ENCODE measurements around the gene MAML3. TPM values are rescaled to one million over a fixed set of nuclear protein-coding genes. Genes with fewer than 3 reads are reported as not detected.

Gene MAML3
- polyA plus RNA-seq (ENCODE audit: low read depth in 6 of 6) = 1 to 10 TPM in 3 of 6 donors, under 1 TPM in 3; 0.37 to 2.7 (median 1.1) TPM

DNA sequence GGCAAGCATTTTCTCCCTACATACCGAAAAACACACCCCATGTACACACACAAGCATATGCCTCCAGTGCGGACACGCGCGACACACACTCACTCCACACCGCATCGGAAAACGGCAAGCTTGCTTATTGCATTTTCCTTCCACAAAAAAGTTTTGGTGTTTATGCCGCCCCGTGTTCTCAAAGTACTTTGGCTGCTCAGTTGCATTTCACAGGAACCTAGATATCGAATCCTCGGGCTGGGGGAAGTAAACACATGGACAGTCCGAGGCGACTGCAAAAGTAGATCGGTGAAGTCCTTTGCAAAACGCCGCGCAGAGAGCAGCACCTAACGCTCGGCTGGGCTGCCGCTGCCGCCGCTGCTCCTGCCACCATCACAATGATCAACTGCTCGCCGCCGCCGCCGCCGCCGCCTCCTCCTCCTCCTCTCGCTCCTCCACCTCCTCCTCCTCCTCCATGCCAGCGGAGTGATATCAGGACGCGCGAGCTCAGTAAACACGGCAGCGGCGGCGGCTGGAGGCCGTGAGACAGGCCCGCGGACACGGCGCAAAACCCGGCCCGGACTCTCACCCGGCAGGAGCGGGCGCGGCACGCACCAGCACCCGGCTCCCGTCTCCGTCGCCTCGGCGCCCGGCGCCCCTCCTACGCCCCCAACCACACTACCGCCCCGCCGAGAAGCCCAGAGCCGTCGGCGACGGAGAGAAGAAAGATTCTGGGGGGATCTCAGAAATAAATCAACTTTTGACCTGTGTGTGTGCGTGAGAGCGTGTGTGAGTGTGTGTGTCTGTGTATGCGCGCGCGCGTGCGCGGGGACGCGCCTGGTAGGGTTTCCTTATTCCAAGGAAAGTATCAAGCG is at the start of gene MAML3:
Gene MAML3 (minus strand): TSS at position 467 of the 854 bp plus-strand sequence. CDS start 857 bp downstream, outside the sequence.
- no peaks in the 10 kb centered on the region for H3K36me3 Mint-ChIP-seq
- peak; percentile 76 for DNase-seq
- H3K9me3 Mint-ChIP-seq = no peaks in the 10 kb centered on the region
- peak; percentile 7 to 8 for ATAC-seq (ENCODE audit: low read depth in 2 of 2)
- peaks cover 18 to 47% (median 37%) of the 10 kb centered on the region in 3 donors for H3K4me1 Mint-ChIP-seq
- peak within 1 kb of the TSS; percentile 81 to 96 (median 92) for H3K27ac Mint-ChIP-seq
- H3K4me3 Mint-ChIP-seq = peak within 1 kb of the TSS; percentile 95 to 100 (median 98)
- H3K27me3 Mint-ChIP-seq = peaks cover 0 to 21% (median 4%) of the 10 kb centered on the region in 3 donors

DNA sequence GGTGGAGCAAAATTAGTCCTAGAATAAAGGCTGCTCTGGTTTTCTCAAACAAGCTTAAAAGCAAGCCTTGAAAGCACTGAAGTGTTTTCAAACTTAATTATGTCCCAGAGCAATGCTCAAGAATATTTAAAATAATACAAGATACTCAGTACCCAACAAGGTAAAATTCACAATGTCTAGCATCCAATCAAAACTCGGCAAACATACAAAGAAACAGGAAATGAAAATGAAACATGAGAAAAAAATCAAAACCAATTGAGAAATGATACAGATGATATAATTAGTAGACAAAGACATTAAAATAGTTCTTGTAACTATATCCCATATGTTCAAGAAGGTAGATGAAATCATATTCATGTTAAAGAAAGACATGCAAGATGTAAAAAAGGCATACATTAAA is 45.0 kb upstream of the MAML3 start:
- H3K27me3 Mint-ChIP-seq = peaks cover 0 to 8% (median 3%) of the 10 kb centered on the region in 3 donors
- peaks cover 17 to 28% (median 20%) of the 10 kb centered on the region in 7 donors for H3K9me3 Mint-ChIP-seq
- peak in 1 of 2 donors; percentile 23 for ATAC-seq (ENCODE audit: low read depth in 2 of 2)
- no peak overlapping the region for H3K27ac Mint-ChIP-seq
- H3K4me1 Mint-ChIP-seq = peaks cover 11% of the 10 kb centered on the region in 3 donors
- H3K36me3 Mint-ChIP-seq = peaks cover 5 to 30% of the 10 kb centered on the region in 2 donors
- H3K4me3 Mint-ChIP-seq = no peak overlapping the region
- no peak for DNase-seq

- Mint-ChIP-seq H3K36me3 (peaks cover 5 to 30% of the 10 kb centered on the region in 2 donors), H3K4me3 (no peak overlapping the region), H3K9me3 (peaks cover 16 to 26% (median 17%) of the 10 kb centered on the region in 7 donors), H3K27me3 (peaks cover 0 to 8% (median 2%) of the 10 kb centered on the region in 3 donors), H3K4me1 (peaks cover 11% of the 10 kb centered on the region in 3 donors), H3K27ac (peak overlapping the region in 1 of 6 donors; percentile 83)
- no peak for ATAC-seq (ENCODE audit: low read depth in 2 of 2)
- no peak for DNase-seq
Observed at GRCh38 chr4:140195806-140196205, 41.8 kb upstream of the MAML3 start.

GRCh38 chr4:140189805-140190204 is 35.8 kb upstream of the MAML3 start:
- Mint-ChIP-seq H3K9me3 (no peaks in the 10 kb centered on the region), H3K36me3 (no peaks in the 10 kb centered on the region), H3K4me1 (no peaks in the 10 kb centered on the region), H3K4me3 (no peak overlapping the region), H3K27ac (no peak overlapping the region), H3K27me3 (peaks cover 0 to 7% (median 0%) of the 10 kb centered on the region in 3 donors)
- ATAC-seq (ENCODE audit: low read depth in 2 of 2) (no peak), DNase-seq (no peak)

- H3K27me3 Mint-ChIP-seq = peaks cover 0 to 7% (median 0%) of the 10 kb centered on the region in 3 donors
- H3K4me1 Mint-ChIP-seq = no peaks in the 10 kb centered on the region
- no peaks in the 10 kb centered on the region for H3K36me3 Mint-ChIP-seq
- DNase-seq (no peak), ATAC-seq (ENCODE audit: low read depth in 2 of 2) (no peak)
- no peaks in the 10 kb centered on the region for H3K9me3 Mint-ChIP-seq
- no peak overlapping the region for H3K4me3 Mint-ChIP-seq
- H3K27ac Mint-ChIP-seq = no peak overlapping the region
Observed at GRCh38 chr4:140188975-140189374, 35.0 kb upstream of the MAML3 start.

DNA sequence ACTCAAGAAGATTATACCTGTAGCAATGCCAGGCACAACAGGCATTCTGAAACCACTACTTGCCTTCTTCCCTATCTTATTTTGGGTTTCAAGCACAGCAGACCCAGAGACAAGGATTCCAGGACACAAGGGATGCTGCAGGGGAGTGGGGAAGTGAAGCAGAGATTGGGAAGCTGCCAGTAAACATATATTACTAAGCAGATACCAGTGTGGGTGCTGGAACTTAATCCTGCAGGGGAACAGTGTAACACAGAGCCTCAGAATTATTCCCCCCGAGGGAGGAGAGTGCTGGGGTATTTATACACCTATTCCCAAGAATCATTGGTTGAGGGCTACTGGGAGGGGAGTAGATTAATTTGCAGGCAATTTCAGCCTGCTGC is 33.3 kb upstream of the MAML3 start:
- no peak for DNase-seq

DNA sequence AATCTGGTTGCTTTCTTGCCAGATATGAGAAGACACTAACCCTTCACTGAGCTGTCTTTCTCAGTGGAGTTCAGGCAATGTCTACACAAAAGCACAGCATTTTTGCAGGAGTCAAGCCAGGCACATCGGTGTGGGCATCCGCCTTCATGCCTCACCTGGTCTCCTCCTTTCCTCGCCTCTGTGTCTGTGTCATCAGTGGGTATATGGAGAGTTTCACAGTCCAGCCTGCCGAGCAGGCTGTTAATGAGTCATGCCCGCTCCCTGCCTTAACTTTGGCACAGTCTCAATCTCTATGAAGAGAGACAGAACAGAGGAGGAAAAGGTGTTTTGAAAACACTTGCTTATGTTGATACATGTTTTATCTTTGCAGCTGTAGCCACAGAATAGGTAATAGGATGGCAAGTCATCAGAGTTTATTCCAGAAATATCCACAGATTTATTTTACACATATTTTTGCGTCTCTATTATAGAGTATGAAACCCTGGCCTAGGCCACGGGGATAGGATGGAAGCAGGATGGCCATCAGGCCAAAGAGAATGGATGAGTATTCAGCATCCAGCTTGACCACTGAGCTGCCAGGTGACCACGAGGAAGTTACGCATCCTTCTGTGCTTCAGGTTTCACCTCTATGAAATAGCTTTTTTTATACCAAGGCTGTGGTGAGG is 32.8 kb upstream of the MAML3 start:
- ATAC-seq (ENCODE audit: low read depth in 2 of 2) (no peak), DNase-seq (no peak)
- no peak overlapping the region for H3K27ac Mint-ChIP-seq
- H3K4me1 Mint-ChIP-seq = no peaks in the 10 kb centered on the region
- no peaks in the 10 kb centered on the region for H3K36me3 Mint-ChIP-seq
- no peaks in the 10 kb centered on the region for H3K9me3 Mint-ChIP-seq
- H3K27me3 Mint-ChIP-seq = peaks cover 0 to 7% (median 0%) of the 10 kb centered on the region in 3 donors
- no peak overlapping the region for H3K4me3 Mint-ChIP-seq

More for the DNA sequence above, 33.3 kb upstream of the MAML3 start:
- no peaks in the 10 kb centered on the region for H3K9me3 Mint-ChIP-seq
- no peaks in the 10 kb centered on the region for H3K36me3 Mint-ChIP-seq
- no peak overlapping the region for H3K27ac Mint-ChIP-seq
- no peaks in the 10 kb centered on the region for H3K4me1 Mint-ChIP-seq
- ATAC-seq (ENCODE audit: low read depth in 2 of 2) = no peak
- H3K27me3 Mint-ChIP-seq = peaks cover 0 to 7% (median 0%) of the 10 kb centered on the region in 3 donors
- no peak overlapping the region for H3K4me3 Mint-ChIP-seq

DNA sequence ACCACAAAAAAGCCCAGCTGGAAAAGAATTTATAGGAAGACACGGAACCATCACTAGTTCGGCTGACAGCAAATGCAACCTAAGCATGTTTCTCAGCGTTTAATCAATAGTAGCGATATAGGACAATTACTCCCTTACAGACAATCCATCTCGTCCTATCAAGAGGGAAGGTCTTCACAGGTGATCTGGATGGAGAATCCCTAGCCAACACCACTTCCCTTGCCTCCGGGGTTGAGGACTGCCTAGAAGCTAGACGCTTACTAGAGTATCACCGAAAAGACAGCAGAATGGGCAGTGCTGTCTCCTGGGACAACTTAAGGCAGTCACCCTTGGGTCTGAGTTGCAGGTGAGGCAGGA is 32.1 kb upstream of the MAML3 start:
- no peaks in the 10 kb centered on the region for H3K9me3 Mint-ChIP-seq
- ATAC-seq (ENCODE audit: low read depth in 2 of 2) = no peak
- no peak for DNase-seq
- H3K27ac Mint-ChIP-seq = no peak overlapping the region
- peaks cover 0 to 7% (median 0%) of the 10 kb centered on the region in 3 donors for H3K27me3 Mint-ChIP-seq
- no peak overlapping the region for H3K4me3 Mint-ChIP-seq
- no peaks in the 10 kb centered on the region for H3K4me1 Mint-ChIP-seq
- H3K36me3 Mint-ChIP-seq = no peaks in the 10 kb centered on the region

- ATAC-seq (ENCODE audit: low read depth in 2 of 2) (no peak), DNase-seq (no peak)
- H3K27me3 Mint-ChIP-seq = peaks cover 0 to 7% (median 0%) of the 10 kb centered on the region in 3 donors
- no peaks in the 10 kb centered on the region for H3K4me1 Mint-ChIP-seq
- H3K36me3 Mint-ChIP-seq = no peaks in the 10 kb centered on the region
- no peaks in the 10 kb centered on the region for H3K9me3 Mint-ChIP-seq
- H3K27ac Mint-ChIP-seq = no peak overlapping the region
- H3K4me3 Mint-ChIP-seq = no peak overlapping the region
Observed at GRCh38 chr4:140185412-140186081, 31.6 kb upstream of the MAML3 start.

DNA sequence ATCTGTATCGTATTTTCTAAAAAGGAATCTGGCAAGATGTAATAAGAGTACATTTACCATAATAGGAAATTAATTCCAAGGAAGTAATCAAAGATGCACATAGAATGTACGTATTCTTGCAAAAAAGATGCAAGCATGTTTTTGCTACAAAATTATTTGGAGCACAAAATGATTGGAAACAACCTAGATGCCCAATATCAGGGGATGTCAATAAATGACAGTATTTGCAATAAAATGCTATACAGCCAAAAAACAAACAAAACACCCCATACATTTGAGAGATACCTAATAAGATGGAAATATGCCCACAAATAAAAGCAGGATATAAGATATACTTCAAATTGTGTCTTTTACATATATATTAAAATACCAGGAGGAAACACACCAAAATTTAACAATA is 29.3 kb upstream of the MAML3 start:
- Mint-ChIP-seq H3K4me3 (no peak overlapping the region), H3K4me1 (no peaks in the 10 kb centered on the region), H3K27ac (no peak overlapping the region), H3K9me3 (no peaks in the 10 kb centered on the region), H3K36me3 (no peaks in the 10 kb centered on the region), H3K27me3 (no peaks in the 10 kb centered on the region)
- ATAC-seq (ENCODE audit: low read depth in 2 of 2) (no peak), DNase-seq (no peak)

DNA sequence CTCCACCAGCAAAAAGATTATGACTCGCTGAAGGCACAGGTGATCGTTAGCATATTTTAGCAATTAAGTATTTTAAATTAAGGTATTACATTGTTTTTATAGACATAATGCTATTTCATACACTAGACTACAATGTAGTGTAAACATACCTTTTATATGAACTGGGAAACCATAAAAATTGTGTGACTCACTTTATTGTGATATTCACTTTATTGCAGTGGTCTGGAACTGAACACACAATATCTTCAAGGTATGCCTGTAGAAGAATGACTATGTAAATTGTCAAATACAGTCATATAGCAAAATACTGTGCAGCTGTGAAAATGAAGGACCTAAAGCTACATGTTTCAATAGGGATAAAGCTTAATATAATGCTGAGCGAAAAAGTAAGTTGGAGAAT is 26.6 kb upstream of the MAML3 start:
- DNase-seq (no peak), ATAC-seq (ENCODE audit: low read depth in 2 of 2) (no peak)
- no peak overlapping the region for H3K4me3 Mint-ChIP-seq
- H3K27me3 Mint-ChIP-seq = peaks cover 14 to 20% (median 16%) of the 10 kb centered on the region in 3 donors
- no peaks in the 10 kb centered on the region for H3K36me3 Mint-ChIP-seq
- H3K4me1 Mint-ChIP-seq = no peaks in the 10 kb centered on the region
- H3K9me3 Mint-ChIP-seq = no peaks in the 10 kb centered on the region
- H3K27ac Mint-ChIP-seq = no peak overlapping the region

DNA sequence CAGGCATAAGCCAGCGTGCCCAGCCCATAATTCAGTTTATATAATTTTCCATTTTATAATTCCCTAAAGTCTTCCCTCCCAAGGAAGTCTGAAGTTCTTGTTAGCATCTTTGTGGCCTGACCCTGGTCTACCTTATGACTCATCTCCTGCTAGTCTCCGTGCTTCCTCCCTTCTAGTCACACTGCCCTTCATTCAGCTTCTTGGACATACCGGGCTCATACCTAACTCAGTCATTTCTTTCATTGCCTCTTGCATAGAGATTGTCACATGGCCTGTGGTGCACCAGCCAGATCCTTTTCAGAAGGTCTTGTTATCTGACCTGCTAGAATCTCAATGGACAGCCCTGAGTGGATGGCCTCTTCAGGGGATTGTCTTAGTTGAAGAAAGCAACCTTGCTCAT is 22.8 kb upstream of the MAML3 start:
- no peak overlapping the region for H3K27ac Mint-ChIP-seq
- H3K4me3 Mint-ChIP-seq = no peak overlapping the region
- peaks cover 14 to 29% (median 16%) of the 10 kb centered on the region in 3 donors for H3K27me3 Mint-ChIP-seq
- no peaks in the 10 kb centered on the region for H3K36me3 Mint-ChIP-seq
- H3K9me3 Mint-ChIP-seq = no peaks in the 10 kb centered on the region
- ATAC-seq (ENCODE audit: low read depth in 2 of 2) = no peak
- H3K4me1 Mint-ChIP-seq = no peaks in the 10 kb centered on the region
- DNase-seq = no peak

- DNase-seq (no peak), ATAC-seq (ENCODE audit: low read depth in 2 of 2) (no peak)
- no peak overlapping the region for H3K27ac Mint-ChIP-seq
- H3K4me1 Mint-ChIP-seq = no peaks in the 10 kb centered on the region
- peaks cover 0 to under 1% of the 10 kb centered on the region in 2 donors for H3K36me3 Mint-ChIP-seq
- no peak overlapping the region for H3K4me3 Mint-ChIP-seq
- H3K9me3 Mint-ChIP-seq = peaks cover 0 to 3% (median 0%) of the 10 kb centered on the region in 7 donors
- peaks cover 19 to 29% (median 22%) of the 10 kb centered on the region in 3 donors for H3K27me3 Mint-ChIP-seq
Observed at GRCh38 chr4:140174543-140174942, 20.6 kb upstream of the MAML3 start.
